ENCODE results near the gene RNLS. TPM values are rescaled to one million over a fixed set of nuclear protein-coding genes. Genes with fewer than 3 reads are reported as not detected.

The RNLS gene
- polyA plus RNA-seq, 2 of the 4 experiments (the other 2 are of a cell fraction), result 11.7 to 16.8 TPM

GRCh38 chr10:88297103-88297502 lies 286.0 kb downstream of the RNLS start:
- FAIRE-seq (no peak), ATAC-seq (no peak), DNase-seq (ENCODE audit: low read depth in 1 of 2, low spot score in 1 of 2) (no peak)
- Histone ChIP-seq H3K4me2 (no peak overlapping the region), H3K4me1 (peaks cover 19% of the 10 kb centered on the region), H3K4me3 (no peak overlapping the region), H3K27ac (no peak overlapping the region), H3K9me3 (no peaks in the 10 kb centered on the region)
- ChIA-PET POLR2A (no interaction called here), CTCF (no interaction called here)
- 71% methylated on average over 3 of the region's 3 CpGs for WGBS (ENCODE audit: missing lambda C conversion rate)
- TF ChIP-seq RCOR1 (IDR thresholded peaks at IDR 0.05; ENCODE audit: low read depth, low read length) (no peak), CHD2 (IDR thresholded peaks at IDR 0.05; ENCODE audit: low read length, partially characterized antibody) (no peak), KDM5A (IDR thresholded peaks at IDR 0.05) (no peak), NPAS2 (CRISPR knock-in tag; IDR thresholded peaks at IDR 0.05; ENCODE audit: borderline replicate concordance) (no peak), USF2 (IDR thresholded peaks at IDR 0.05) (no peak)
- TF ChIP-seq, protein P1, sequence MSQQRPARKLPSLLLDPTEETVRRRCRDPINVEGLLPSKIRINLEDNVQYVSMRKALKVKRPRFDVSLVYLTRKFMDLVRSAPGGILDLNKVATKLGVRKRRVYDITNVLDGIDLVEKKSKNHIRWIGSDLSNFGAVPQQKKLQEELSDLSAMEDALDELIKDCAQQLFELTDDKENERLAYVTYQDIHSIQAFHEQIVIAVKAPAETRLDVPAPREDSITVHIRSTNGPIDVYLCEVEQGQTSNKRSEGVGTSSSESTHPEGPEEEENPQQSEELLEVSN (IDR thresholded peaks at IDR 0.05; ENCODE audit: borderline replicate concordance, low read depth), result no peak

- no peaks in the 10 kb centered on the region for H3K9me3 ChIP-seq
- no peak overlapping the region for H3K27ac ChIP-seq
- DNase-seq (ENCODE audit: low read depth in 1 of 2, low spot score in 1 of 2) (no peak), FAIRE-seq (no peak), ATAC-seq (no peak)
- POLR2A ChIA-PET, result no interaction called here
- 85% methylated on average over 3 of the region's 3 CpGs for WGBS (ENCODE audit: missing lambda C conversion rate)
- peaks cover 19% of the 10 kb centered on the region for H3K4me1 ChIP-seq
- TF ChIP-seq FOSB (CRISPR knock-in tag; IDR thresholded peaks at IDR 0.05) (no peak), EHMT2 (IDR thresholded peaks at IDR 0.05; ENCODE audit: low read depth) (no peak)
- TF ChIP-seq, protein P2, sequence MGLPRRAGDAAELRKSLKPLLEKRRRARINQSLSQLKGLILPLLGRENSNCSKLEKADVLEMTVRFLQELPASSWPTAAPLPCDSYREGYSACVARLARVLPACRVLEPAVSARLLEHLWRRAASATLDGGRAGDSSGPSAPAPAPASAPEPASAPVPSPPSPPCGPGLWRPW (IDR thresholded peaks at IDR 0.05), result no peak
- TF ChIP-seq, protein P3, sequence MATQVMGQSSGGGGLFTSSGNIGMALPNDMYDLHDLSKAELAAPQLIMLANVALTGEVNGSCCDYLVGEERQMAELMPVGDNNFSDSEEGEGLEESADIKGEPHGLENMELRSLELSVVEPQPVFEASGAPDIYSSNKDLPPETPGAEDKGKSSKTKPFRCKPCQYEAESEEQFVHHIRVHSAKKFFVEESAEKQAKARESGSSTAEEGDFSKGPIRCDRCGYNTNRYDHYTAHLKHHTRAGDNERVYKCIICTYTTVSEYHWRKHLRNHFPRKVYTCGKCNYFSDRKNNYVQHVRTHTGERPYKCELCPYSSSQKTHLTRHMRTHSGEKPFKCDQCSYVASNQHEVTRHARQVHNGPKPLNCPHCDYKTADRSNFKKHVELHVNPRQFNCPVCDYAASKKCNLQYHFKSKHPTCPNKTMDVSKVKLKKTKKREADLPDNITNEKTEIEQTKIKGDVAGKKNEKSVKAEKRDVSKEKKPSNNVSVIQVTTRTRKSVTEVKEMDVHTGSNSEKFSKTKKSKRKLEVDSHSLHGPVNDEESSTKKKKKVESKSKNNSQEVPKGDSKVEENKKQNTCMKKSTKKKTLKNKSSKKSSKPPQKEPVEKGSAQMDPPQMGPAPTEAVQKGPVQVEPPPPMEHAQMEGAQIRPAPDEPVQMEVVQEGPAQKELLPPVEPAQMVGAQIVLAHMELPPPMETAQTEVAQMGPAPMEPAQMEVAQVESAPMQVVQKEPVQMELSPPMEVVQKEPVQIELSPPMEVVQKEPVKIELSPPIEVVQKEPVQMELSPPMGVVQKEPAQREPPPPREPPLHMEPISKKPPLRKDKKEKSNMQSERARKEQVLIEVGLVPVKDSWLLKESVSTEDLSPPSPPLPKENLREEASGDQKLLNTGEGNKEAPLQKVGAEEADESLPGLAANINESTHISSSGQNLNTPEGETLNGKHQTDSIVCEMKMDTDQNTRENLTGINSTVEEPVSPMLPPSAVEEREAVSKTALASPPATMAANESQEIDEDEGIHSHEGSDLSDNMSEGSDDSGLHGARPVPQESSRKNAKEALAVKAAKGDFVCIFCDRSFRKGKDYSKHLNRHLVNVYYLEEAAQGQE (IDR thresholded peaks at IDR 0.05), result no peak
- CTCF ChIA-PET, result no interaction called here
- H3K4me3 ChIP-seq, result no peak overlapping the region
- H3K4me2 ChIP-seq, result no peak overlapping the region; the same call in 1 of the 3 replicates
Observed at GRCh38 chr10:88293651-88294230, 289.4 kb downstream of the RNLS start.

GRCh38 chr10:88293073-88293472 lies 290.0 kb downstream of the RNLS start:
- POLR2A ChIA-PET, result interaction anchor here (0.6 kb wide), 1 partner anchor 430 kb away, joined by 3 read pairs; no protein-coding TSS in a partner anchor
- FAIRE-seq, result no peak
- H3K4me1 ChIP-seq, result peaks cover 19% of the 10 kb centered on the region
- no peak for TF ChIP-seq RFX5 (IDR thresholded peaks at IDR 0.05)
- TF ChIP-seq POLR2AphosphoS2 (conservative IDR thresholded peaks at IDR 0.05; ENCODE audit: low read length), result no peak
- TF ChIP-seq FOSB (CRISPR knock-in tag; IDR thresholded peaks at IDR 0.05), result no peak
- TF ChIP-seq HOXB5 (CRISPR knock-in tag; IDR thresholded peaks at IDR 0.05), result no peak
- TF ChIP-seq, protein P1 (IDR thresholded peaks at IDR 0.05; ENCODE audit: borderline replicate concordance, low read depth), result no peak
- TF ChIP-seq NPAS2 (CRISPR knock-in tag; IDR thresholded peaks at IDR 0.05; ENCODE audit: borderline replicate concordance), result no peak
- TF ChIP-seq CBX8 (IDR thresholded peaks at IDR 0.05), result no peak
- TF ChIP-seq, protein P4, sequence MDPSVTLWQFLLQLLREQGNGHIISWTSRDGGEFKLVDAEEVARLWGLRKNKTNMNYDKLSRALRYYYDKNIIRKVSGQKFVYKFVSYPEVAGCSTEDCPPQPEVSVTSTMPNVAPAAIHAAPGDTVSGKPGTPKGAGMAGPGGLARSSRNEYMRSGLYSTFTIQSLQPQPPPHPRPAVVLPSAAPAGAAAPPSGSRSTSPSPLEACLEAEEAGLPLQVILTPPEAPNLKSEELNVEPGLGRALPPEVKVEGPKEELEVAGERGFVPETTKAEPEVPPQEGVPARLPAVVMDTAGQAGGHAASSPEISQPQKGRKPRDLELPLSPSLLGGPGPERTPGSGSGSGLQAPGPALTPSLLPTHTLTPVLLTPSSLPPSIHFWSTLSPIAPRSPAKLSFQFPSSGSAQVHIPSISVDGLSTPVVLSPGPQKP (IDR thresholded peaks at IDR 0.05; ENCODE audit: low read depth, low read length), result no peak
- no peak for TF ChIP-seq FOSL2 (IDR thresholded peaks at IDR 0.05)
- TF ChIP-seq FOSL2 (CRISPR knock-in tag; IDR thresholded peaks at IDR 0.05), result no peak
- no peak for TF ChIP-seq RARB (CRISPR knock-in tag; IDR thresholded peaks at IDR 0.05)
- no peak for TF ChIP-seq POLR2A (IDR thresholded peaks at IDR 0.05; ENCODE audit: low read length)
- TF ChIP-seq EHF (CRISPR knock-in tag; IDR thresholded peaks at IDR 0.05), result no peak
- no peak overlapping the region for H3K4me3 ChIP-seq
- peak overlapping the region; percentile 4; the same call in 1 of the 3 replicates for H3K4me2 ChIP-seq
- no peak for ATAC-seq
- CTCF ChIA-PET, result interaction anchor here (0.7 to 1.2 kb wide), 2 partner anchors 97 to 243 kb away, joined by 3 to 4 read pairs; no protein-coding TSS in a partner anchor
- H3K9me3 ChIP-seq, result no peaks in the 10 kb centered on the region
- H3K27ac ChIP-seq, result no peak overlapping the region
- 50% methylated on average over 1 of the region's 1 CpG for WGBS (ENCODE audit: missing lambda C conversion rate)
- no peak for DNase-seq (ENCODE audit: low read depth in 1 of 2, low spot score in 1 of 2)
